ENCODE measurements around the gene COL6A5.

The COL6A5 gene

GRCh38 chr3:130522399-130522798, 176.9 kb downstream of the COL6A5 start:
- no peak for DNase-seq (ENCODE audit: low spot score)

GRCh38 chr3:130527426-130527825, 182.0 kb downstream of the COL6A5 start:
- no peak for DNase-seq (ENCODE audit: low spot score)

DNA sequence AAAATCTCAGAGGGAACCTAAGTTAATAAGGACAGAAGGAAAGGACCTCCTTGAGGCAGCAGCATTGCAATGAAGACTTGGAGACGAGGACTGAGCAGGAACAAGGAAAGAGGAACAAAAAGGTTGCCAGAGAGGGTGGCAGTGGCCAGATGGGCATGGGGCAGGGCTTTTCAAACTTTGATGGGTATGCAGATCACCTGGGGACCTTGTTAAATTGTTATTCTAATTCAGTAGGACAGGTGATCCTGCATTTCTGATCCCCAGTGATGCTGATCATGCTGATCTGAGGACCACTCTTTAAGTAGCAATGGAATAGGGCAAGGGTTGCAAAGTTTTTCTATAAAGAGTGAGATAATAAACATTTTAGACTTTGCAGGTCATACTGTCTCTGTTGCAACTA, 182.6 kb downstream of the COL6A5 start:
- DNase-seq (ENCODE audit: low spot score) = no peak

DNA sequence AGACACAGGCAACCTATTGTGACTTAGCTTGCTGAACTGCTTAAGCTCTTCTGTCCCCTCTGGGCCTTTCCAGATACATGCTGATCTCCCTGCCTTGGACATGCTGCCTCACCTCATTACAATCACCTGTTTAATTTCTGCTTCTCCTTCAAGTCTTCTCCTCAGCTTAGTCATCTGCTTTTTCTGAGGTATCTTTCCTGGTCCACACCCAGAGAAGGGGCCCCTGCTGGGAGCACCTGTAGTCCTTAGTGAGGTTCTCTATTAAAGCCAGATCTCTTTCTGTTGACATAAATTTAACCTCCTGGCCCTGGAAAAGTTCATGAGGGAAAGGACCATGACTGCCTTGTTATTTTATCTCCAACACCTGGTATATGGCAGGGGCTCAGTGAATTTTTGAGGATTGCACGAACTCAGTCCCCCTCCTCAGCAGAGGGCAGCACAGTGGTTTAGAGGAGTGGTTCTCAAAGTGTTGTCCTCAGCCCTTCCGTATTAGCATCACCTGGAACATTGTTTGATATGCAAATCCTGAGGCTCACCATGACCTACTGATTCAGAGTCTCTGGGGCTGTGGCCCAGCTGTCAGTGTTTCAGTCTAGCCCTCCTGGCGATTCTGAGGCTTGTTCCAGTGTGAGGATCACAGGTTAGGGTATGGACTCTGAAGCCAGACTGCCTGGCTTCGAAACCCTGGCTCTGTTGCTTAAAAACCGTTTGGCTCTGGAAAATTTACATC, 184.2 kb downstream of the COL6A5 start:
- no peak for DNase-seq (ENCODE audit: low spot score)

GRCh38 chr3:130533247-130533646, 187.8 kb downstream of the COL6A5 start:
- no peak for DNase-seq (ENCODE audit: low spot score)
